GM23248 (cell line): ENCODE data around the gene ASAP2. TPM values are rescaled to one million over a fixed set of nuclear protein-coding genes. Genes with fewer than 3 reads are reported as not detected.

ENCODE experiments used
- DNase-seq: peaks from one replicate; pipeline ENCODE4 v3.0.0-alpha.2; 2015
- H2AFZ ChIP-seq: fragments of 200-600 bp; sonication (generic); 2 replicates; pipeline ENCODE4 v1.6.1; 2016; ENCODE audit warnings: antibody characterized with exemption
- H3F3A ChIP-seq: fragments of 200-600 bp; sonication (generic); 2 replicates; pipeline ENCODE4 v1.6.1; 2016; ENCODE audit warnings: mild to moderate bottlenecking, antibody characterized with exemption, mixed run types; ENCODE audit not compliant: insufficient read depth
- H3K27ac ChIP-seq: fragments of 200-600 bp; sonication (generic); 2 replicates; pipeline ENCODE4 v1.5.1; 2016; ENCODE audit warnings: mild to moderate bottlenecking
- H3K27me3 ChIP-seq: fragments of 200-600 bp; sonication (generic); replicated peaks from 2 replicates; pipeline ENCODE4 v1.6.1; 2016; ENCODE audit warnings: mild to moderate bottlenecking; ENCODE audit not compliant: insufficient read depth
- H3K36me3 ChIP-seq: fragments of 200-600 bp; sonication (generic); 2 replicates; pipeline ENCODE4 v1.6.1; 2016; ENCODE audit warnings: low read depth, mild to moderate bottlenecking
- H3K4me1 ChIP-seq: fragments of 200-600 bp; sonication (generic); 2 replicates; pipeline ENCODE4 v1.6.1; 2016; ENCODE audit warnings: mild to moderate bottlenecking; ENCODE audit not compliant: insufficient read depth
- H3K4me2 ChIP-seq: fragments of 200-600 bp; sonication (generic); one replicate; pipeline ENCODE4 v1.6.1; 2016; ENCODE audit warnings: mild to moderate bottlenecking; ENCODE audit not compliant: unreplicated experiment
- H3K4me3 ChIP-seq: fragments of 200-600 bp; sonication (generic); 2 replicates; pipeline ENCODE4 v1.5.1; 2016; ENCODE audit warnings: mild to moderate bottlenecking
- H3K79me2 ChIP-seq: fragments of 200-600 bp; sonication (generic); 2 replicates; pipeline ENCODE4 v1.6.1; 2016; ENCODE audit warnings: mild to moderate bottlenecking; ENCODE audit not compliant: insufficient read depth
- H3K9ac ChIP-seq: fragments of 200-600 bp; sonication (generic); 2 replicates; pipeline ENCODE4 v1.6.1; 2016; ENCODE audit warnings: mild to moderate bottlenecking
- H3K9me2 ChIP-seq: fragments of 200-600 bp; sonication (generic); 2 replicates; pipeline ENCODE4 v1.6.1; 2016; ENCODE audit warnings: mixed run types, mild to moderate bottlenecking, moderate library complexity; ENCODE audit not compliant: insufficient read depth
- H3K9me3 ChIP-seq: fragments of 200-600 bp; sonication (generic); one replicate; pipeline ENCODE4 v1.6.1; 2017; ENCODE audit warnings: low read depth
- H4K20me1 ChIP-seq: fragments of 200-600 bp; sonication (generic); 2 replicates; pipeline ENCODE4 v1.6.0; 2016; ENCODE audit not compliant: insufficient read depth
- EZH2 ChIP-seq: fragments of 200-600 bp; sonication (generic); IDR thresholded peaks from 2 replicates; pipeline ENCODE4 v1.6.1; 2018; ENCODE audit warnings: antibody characterized with exemption, mild to moderate bottlenecking; ENCODE audit not compliant: insufficient read depth, poor library complexity, severe bottlenecking
- EZH2phosphoT487 ChIP-seq: fragments of 200-600 bp; sonication (generic); IDR thresholded peaks from 2 replicates; pipeline ENCODE4 v1.6.1; 2018; ENCODE audit warnings: antibody characterized with exemption, moderate library complexity, mild to moderate bottlenecking, low read depth; ENCODE audit not compliant: insufficient read depth
- WGBS, 2 experiments: methylation state at CpG; one replicate each; pipeline ENCODE4 v1.1.6; 2015 to 2017; ENCODE audit warnings: low lambda C conversion rate in 2 of 2, low coverage in 1 of 2; ENCODE audit errors: missing lambda C conversion rate in 2 of 2; 5-methylcytosine and 5-hydroxymethylcytosine counted together
- in situ Hi-C: fragments of 300-500 bp; cut with MboI; formaldehyde crosslinking; loops from 2 replicates; pipeline ENCODE4 v1.15.0; 2020
- polyA plus RNA-seq: library from polyadenylated mRNA; unstranded; fragments of >200 nt; fragmentation: Nextera tagmentation; extraction: Ambion mirVana; gene quantifications from 2 replicates; pipeline ENCODE4 v1.2.1, GENCODE V29; 2016
- total RNA-seq: library from RNA; depleted of rRNA; stranded (reverse); fragments of >200 nt; shearing (Covaris generic); gene quantifications from 2 replicates; pipeline ENCODE4 v1.2.3, GENCODE V29; 2014

The ASAP2 gene
- total and polyA plus RNA-seq, 2 experiments from 2014 or later = 8.8 to 49.6 TPM

DNA sequence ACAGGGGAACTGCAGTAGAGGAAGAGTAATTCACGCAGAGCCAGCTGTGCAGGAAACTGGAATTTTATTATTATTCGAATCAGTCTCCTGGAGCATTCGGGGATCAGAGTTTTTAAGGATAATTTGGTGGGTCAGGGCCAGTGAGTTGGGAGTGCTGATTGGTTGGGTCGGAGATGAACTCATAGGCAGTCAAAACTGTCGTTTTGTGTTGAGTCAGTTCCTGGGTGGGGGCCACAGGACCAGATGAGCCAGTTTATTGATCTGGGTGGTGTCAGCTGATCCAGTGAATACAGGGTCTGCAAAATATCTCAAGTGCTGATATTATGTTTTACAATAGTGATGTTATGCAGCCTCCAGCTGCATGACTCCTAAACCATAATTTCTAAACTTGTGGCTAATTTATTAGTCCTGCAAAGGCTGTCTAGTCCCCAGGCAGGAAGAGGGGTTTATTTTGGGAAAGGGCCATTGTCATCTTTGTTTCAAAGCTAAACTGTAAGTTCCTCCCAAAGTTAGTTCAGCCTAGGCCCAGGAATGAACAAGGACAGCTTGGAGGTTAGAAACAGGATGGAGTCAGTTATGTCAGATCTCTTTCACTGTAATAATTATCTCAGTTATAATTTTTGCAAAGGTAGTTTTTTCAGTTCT is 67.0 kb downstream of the ASAP2 start:
- Histone ChIP-seq H3F3A (peaks cover 17% of the 10 kb centered on the region), H3K27me3 (no peaks in the 10 kb centered on the region), H3K4me1 (peaks cover 24% of the 10 kb centered on the region), H3K9ac (no peak overlapping the region), H3K9me3 (no peaks in the 10 kb centered on the region), H2AFZ (no peak overlapping the region), H3K79me2 (peaks cover 100% of the 10 kb centered on the region), H3K27ac (no peak overlapping the region), H4K20me1 (0 out of 2 replicates have a peak, but pooled peaks cover 3% of the 10 kb centered on the region), H3K4me2 (no peak overlapping the region), H3K4me3 (no peak overlapping the region), H3K9me2 (no peaks in the 10 kb centered on the region), H3K36me3 (peaks cover 7% of the 10 kb centered on the region; the same call in 1 of the 2 replicates)
- no peak for DNase-seq
- WGBS, 2 experiments = 71 to 73% methylated on average over 5 of the region's 5 CpGs
- TF ChIP-seq EZH2phosphoT487 (no peak), EZH2 (no peak)
- in situ Hi-C loops = no loop called here

DNA sequence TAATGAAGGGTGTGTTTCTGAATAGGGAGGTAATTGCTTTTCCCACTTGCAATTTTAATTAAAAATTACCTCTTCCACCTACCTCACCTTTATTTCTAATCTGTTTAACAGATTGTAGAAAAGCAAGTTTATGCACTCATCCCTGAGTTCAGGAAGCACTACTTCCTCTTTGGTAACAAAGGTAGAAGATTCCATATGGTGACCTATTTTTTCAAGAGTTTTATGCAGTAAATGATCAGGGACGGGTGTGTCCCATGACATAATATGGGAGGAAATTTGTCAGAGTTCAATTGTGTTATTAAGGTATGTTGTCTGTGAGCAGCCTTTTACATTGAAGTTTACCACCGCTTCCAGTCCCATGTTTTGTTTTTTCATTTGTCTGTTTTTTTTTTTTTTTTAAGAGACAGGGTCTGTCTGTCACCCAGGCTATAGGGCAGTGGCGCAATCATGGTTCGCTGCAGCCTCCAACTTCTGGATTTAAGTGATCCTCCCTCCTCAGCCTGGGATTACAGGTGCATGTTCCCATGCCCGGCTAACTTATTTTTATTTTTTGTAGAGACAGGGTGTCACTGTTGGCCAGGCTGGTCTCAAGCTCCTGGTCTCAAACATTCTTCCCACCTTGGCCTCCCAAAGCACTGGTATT is 68.2 kb downstream of the ASAP2 start:
- no peaks in the 10 kb centered on the region for H3K9me2 ChIP-seq
- H3K4me1 ChIP-seq = peaks cover 24% of the 10 kb centered on the region
- DNase-seq = no peak
- TF ChIP-seq EZH2 = no peak
- TF ChIP-seq EZH2phosphoT487 = no peak
- H3K27ac ChIP-seq = no peak overlapping the region
- peaks cover 100% of the 10 kb centered on the region for H3K79me2 ChIP-seq
- no peaks in the 10 kb centered on the region for H3K9me3 ChIP-seq
- peaks cover 7% of the 10 kb centered on the region; the same call in 1 of the 2 replicates for H3K36me3 ChIP-seq
- peaks cover 17% of the 10 kb centered on the region for H3F3A ChIP-seq
- 0 out of 2 replicates have a peak, but pooled peaks cover 3% of the 10 kb centered on the region for H4K20me1 ChIP-seq
- H3K4me2 ChIP-seq = no peak overlapping the region
- H2AFZ ChIP-seq = no peak overlapping the region
- in situ Hi-C loops = no loop called here
- 93 to 100% methylated on average over 5 of the region's 5 CpGs for WGBS, 2 experiments
- no peak overlapping the region for H3K4me3 ChIP-seq
- no peaks in the 10 kb centered on the region for H3K27me3 ChIP-seq
- H3K9ac ChIP-seq = no peak overlapping the region

DNA sequence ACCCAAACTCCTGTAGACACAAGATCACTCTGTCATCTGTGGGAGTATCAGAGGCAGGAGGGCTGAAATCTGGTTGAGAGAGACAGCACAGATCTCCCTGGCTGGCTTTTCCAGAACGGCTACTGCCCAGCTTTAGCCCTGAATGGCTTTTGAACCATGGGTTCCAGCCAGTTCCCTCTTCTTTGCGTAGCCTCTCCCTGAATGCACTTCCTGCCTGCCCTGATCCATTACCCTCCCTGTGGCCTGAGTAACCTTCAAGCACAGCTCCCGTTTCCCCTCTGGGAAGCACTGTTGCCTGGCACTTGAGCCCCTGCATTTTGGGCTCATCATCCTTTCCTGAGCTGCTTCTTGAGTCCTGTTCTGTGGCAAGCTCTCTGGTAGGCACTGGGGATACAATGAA is 68.8 kb downstream of the ASAP2 start:
- Histone ChIP-seq H3K9ac (no peak overlapping the region), H2AFZ (no peak overlapping the region), H3K4me2 (no peak overlapping the region), H3K36me3 (peaks cover 9% of the 10 kb centered on the region; the same call in 1 of the 2 replicates), H4K20me1 (0 out of 2 replicates have a peak, but pooled peaks cover 3% of the 10 kb centered on the region), H3K4me1 (peaks cover 24% of the 10 kb centered on the region), H3K27me3 (no peaks in the 10 kb centered on the region), H3K9me3 (no peaks in the 10 kb centered on the region), H3K9me2 (no peaks in the 10 kb centered on the region), H3K79me2 (peaks cover 100% of the 10 kb centered on the region), H3F3A (peaks cover 17% of the 10 kb centered on the region), H3K4me3 (no peak overlapping the region), H3K27ac (no peak overlapping the region)
- DNase-seq = no peak
- TF ChIP-seq EZH2 (no peak), EZH2phosphoT487 (no peak)
- 68 to 74% methylated on average over 3 of the region's 3 CpGs for WGBS, 2 experiments
- in situ Hi-C loops = no loop called here

DNA sequence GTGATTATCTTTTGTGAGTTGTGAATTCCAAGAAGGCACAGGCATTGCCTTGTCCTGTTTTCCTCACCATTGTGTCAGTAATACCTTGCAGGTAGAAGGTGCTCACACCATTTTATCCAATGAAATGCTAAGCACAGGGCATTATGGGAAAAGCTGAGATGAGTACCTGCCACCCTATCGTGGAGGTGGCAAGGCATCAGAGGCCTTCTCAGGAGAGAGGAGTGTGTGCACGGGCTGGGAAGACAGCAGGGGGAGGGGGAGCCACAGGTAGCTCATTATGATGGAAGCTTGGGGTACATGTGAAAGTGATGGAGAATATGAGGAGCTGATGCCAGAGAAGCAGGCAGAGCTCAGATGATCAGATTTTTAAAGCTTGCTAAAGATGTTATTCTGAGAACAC is 69.5 kb downstream of the ASAP2 start:
- Histone ChIP-seq H3K9ac (no peak overlapping the region), H3F3A (peaks cover 21% of the 10 kb centered on the region), H3K27me3 (no peaks in the 10 kb centered on the region), H3K27ac (no peak overlapping the region), H3K9me3 (no peaks in the 10 kb centered on the region), H3K36me3 (peaks cover 16% of the 10 kb centered on the region; the same call in 1 of the 2 replicates), H3K9me2 (no peaks in the 10 kb centered on the region), H2AFZ (no peak overlapping the region), H3K4me1 (peaks cover 24% of the 10 kb centered on the region), H3K4me3 (no peak overlapping the region), H4K20me1 (0 out of 2 replicates have a peak, but pooled peaks cover 2% of the 10 kb centered on the region), H3K4me2 (no peak overlapping the region), H3K79me2 (peaks cover 100% of the 10 kb centered on the region)
- DNase-seq = no peak
- WGBS, 2 experiments = 91 to 94% methylated on average over 2 of the region's 2 CpGs
- in situ Hi-C loops = no loop called here
- TF ChIP-seq EZH2 (no peak), EZH2phosphoT487 (no peak)
